Amniotic stem cell (primary cell): Measurements from ENCODE around the gene WNT9A.
A peak's percentile ranks its signal among the peaks of the same experiment; 100 is the strongest.
"Not testable (repeated sequence)": the region's sequence is repeated elsewhere in the genome, so short reads cannot be mapped to it uniquely, and the experiment has no call there.

Experiments used
- DNase-seq: peaks from one replicate; lab custom pipeline; 2025; lab: John Stamatoyannopoulos, UW

Gene WNT9A, protein sequence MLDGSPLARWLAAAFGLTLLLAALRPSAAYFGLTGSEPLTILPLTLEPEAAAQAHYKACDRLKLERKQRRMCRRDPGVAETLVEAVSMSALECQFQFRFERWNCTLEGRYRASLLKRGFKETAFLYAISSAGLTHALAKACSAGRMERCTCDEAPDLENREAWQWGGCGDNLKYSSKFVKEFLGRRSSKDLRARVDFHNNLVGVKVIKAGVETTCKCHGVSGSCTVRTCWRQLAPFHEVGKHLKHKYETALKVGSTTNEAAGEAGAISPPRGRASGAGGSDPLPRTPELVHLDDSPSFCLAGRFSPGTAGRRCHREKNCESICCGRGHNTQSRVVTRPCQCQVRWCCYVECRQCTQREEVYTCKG

DNA sequence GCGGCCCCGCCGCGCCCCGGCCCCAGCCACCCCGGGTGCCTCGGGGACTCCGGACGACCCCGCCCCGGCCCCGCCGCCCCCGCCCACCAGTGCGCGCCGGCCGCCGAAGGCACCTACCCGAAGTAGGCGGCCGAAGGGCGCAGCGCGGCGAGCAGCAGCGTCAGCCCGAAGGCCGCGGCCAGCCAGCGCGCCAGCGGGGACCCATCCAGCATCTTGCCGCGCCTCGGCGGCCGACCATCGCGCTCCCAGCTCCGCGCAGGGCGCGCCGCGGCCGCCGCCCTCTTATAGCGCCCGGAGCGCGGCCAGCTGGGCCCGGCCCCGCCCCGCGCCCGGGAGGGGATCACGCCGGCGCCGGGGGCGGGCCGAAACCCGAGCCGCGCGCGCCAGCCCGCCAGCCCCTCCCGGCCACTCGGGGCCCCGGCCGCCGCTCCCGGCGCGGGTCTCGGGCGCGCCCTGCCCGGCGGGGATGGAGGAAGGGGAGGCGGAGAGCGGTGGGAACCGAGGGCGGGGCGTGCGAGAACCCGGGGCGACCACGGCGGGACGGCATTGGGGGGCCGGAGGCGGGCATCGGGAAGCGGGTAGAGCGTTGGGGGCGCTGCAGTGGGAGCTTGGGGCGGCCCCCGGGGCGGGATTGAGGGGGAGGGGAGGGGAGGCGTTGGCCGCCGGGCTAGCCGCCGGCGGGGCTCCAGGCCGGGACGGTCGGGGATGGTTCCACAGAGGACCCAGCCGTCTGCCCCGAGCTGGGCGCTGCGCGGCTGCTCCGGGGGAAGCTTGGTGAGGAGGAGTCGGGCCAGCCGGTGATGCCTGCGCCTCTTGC, at the start of gene WNT9A:
TSS of gene WNT9A (minus strand) at position 257 of the 817 bp plus-strand sequence. CDS start at position 212, 45 bp downstream.
- peak; percentile 20 for DNase-seq

DNA sequence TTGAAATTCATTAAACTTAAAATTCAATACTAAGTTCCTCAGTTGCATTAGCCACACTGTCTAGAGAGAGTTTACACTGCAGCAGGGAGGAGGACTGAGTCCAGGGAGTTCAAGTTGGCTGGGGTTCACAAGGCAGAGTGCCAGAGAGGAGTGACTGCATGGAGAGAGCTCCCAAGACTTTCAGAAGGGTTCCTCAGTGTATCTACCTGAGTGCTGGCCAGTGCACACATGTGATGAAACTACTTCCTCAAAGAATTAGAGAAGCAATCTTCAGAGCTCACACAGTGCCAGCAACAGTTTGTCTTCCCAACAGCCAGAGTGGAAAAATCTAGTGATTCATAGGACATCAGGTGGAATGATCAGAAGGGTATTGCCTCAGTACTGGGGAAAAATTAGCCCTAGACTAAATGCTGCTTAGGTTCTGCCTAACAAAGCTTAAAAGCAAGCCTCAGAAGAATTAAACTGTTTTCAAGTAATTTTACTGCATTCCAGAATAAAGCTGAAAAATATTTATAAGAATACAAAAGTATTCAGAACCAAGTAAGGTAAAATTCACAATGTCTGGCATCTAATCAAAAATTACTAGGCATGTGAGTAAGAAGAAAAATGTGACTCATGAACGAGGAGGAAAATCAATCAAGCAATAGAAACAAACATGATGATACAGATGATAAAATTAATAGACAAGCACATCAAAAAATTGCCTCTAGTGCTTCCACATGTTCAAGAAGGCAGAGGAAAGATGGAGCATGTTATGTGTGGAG, 48.6 kb upstream of the WNT9A start:
- no peak for DNase-seq

DNA sequence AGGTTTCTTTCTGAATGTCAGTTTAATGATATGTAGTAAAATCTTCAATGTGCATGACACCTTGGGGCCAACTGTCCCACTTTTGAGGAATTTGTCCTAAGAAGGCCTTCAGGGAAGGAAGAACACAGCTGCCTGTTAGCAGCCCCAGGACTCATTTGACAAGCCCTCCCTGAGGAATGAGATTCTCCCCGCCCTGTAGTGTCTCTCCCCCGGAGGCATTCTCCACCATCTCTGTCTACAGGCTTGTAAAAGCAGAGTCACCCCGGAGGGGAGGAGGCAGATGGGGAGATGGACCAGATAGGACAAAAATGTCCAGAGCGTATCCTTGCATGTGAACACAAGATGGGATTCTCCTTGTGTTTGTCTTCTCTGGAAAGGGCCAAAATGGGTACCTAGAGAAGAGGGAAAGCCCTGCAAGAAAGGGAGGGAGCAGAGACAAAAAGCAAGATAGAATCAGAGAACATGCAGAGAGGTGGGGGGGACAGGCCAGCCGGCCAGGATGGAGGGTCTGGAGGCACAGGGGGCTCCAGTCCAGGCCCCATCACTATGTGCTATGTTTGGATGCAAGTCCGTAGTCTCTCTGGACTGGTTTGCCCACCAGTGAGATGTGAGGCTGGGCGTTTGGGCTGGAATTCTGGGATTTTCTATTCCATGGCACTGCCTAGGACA, 47.0 kb upstream of the WNT9A start:
- no peak for DNase-seq

DNA sequence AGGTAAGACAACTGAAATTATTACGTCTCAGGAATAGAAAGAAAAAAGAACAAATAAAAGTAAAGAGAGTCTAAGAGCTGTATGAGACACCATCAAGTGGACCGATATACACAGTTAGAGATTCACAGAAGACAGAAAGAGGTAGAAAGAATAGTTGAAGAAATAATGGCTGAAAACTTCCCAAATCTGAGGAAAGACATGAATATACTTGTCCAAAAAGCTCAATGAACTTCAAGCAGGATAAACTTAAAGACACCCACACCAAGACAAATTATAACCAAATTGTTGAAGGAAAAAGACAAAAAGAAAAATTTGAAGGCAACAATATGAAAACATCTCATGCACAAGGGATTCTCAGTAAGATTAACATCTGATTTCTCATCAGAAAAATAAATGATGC, 39.4 kb upstream of the WNT9A start:
- DNase-seq = no peak

DNA sequence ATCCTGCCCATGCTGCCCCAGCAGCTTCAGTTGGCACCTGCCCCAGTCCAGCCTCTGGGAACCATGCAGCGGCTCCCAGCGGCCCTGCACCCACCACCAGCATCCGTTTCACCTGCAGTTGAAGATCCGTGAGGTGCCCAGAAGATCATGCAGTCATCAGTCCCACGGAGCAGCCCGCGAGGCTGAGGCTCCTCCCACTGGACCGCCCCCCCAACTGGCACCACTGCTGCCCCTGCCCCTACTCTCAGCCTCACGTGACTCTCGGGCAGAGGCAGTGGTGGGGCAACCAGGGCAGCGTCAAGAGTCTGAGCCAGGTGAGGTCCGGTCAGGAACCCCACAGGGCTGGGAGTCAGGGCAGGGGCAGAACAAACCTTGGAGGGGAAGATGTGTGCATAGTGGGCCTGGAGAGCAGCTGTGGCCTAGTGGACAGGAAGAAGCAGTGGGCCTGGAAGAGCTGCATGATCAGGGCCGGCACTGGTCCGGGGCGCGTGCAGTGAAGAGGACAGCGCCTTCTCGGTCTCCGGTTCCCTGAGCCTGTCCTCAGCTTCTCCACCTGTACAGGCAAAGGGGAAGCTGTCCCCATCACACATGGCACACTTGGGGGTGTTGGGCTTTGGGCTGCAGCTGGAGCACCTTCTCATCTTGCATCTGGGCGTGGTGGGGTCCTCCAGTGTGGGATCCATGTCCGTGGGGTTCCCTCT, 28.0 kb upstream of the WNT9A start:
- not testable (repeated sequence) for DNase-seq

DNA sequence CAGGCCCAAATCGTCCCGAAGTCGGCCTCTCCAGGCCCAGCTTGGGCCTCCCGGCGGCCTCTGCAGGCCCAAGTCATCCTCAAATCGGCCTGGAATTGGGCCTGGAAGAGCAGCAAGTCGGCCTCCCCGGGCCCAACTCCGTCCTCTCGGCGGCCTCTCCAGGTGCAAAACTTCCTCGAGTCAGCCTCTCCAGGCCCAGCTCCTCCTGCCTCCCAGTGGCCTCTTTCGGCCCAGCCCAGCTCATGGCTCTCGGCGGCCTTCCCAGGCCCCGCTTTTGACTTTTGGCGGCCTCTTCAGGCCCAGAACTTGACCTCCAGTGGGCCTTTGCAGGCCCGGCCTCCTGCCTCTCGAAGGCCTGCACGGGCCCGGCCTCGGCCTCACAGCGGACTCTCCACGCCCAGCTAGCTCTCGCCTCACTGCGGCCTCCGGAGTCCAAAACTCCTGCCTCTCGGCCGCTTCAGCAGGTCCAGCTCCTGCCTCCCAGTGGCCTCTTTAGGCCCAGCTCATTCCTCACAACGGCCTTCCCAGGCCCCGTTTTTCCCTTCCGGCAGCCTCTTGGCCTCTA, 26.1 kb upstream of the WNT9A start:
- not testable (repeated sequence) for DNase-seq

DNA sequence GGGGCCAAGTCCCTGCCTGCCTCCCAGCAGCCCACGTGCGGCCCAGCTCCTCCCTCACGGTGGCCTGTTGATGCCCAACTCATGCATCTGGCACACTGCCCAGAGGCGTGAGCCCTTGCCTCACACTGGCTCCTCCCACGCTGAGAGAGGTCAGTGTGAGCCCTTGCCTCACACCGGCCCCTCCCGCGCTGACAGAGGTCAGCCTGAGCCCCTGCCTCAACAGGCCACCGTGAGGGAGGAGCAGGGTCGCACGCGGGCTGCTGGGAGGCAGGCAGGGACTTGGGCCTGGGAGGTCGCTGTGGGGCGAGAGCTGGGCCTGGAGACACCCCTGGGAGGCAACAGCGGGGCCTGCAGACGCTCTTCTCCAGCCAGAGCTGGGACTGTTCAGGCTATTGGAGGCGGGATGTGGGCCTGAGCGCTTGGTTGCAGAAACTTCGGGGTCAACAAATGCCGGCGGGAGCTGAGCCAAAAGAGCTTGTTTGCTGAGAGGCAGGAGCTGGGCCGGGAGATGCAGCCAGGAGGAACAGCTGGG, 25.2 kb upstream of the WNT9A start:
- DNase-seq = not testable (repeated sequence)

DNA sequence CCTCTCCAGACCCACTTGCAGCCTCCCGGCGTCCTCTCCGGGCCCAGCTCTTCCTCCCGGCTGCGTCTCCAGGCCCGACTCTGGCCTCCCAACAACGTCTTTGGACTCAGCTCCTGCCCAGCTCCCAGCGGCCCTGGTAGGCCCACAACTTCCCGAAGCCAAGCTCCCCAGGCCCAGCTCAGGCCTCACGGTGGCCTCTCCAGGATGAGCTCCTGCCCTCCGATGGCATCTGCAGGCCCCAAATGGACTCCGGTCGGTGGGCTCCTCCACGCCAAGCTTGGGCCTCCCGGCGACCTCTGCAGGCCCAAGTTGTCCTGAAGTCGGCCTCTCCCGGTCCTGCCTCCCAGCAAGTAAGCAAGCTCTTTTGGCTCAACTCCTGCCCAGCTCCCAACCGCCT, 24.5 kb upstream of the WNT9A start:
- DNase-seq = not testable (repeated sequence)

DNA sequence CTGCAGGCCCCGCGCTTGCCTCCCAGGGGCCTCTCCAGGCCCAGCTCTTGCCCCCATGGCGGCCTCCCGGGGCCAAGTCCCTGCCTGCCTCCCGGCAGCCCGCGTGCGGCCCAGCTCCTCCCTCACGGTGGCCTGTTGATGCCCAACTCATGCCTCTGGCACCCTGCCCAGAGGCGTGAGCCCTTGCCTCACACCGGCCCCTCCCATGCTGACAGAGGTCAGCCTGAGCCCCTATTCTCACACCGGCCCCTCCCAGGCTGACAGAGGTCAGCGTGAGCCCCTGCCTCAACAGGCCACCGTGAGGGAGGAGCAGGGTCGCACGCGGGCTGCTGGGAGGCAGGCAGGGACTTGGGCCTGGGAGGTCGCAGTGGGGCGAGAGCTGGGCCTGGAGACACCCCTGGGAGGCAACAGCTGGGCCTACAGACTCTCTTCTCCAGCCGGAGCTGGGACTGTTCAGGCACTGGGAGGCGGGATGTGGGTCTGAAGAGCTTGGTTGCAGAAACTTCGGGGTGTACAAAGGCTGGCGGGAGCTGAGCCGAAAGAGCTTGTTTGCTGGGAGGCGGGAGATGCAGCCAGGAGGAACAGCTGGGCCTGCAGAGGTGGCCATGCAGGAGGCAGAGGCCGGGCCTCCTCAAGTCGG, 24.0 kb upstream of the WNT9A start:
- DNase-seq = not testable (repeated sequence)

DNA sequence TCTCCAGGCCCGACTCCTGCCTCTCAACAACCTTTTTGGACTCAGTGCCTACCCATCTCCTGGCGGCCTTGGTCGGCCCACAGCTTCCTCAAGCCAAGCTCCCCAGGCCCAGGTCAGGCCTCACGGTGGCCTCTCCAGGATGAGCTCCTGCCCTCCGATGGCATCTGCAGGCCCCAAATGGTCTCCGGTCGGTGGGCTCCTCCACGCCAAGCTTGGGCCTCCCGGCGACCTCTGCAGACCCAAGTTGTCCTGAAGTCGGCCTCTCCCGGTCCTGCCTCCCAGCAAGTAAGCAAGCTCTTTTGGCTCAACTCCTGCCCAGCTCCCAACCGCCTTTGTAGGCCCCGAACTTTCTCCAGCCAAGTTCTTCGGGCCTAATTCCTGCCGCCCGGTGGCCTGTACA, 23.5 kb upstream of the WNT9A start:
- DNase-seq = not testable (repeated sequence)

DNA sequence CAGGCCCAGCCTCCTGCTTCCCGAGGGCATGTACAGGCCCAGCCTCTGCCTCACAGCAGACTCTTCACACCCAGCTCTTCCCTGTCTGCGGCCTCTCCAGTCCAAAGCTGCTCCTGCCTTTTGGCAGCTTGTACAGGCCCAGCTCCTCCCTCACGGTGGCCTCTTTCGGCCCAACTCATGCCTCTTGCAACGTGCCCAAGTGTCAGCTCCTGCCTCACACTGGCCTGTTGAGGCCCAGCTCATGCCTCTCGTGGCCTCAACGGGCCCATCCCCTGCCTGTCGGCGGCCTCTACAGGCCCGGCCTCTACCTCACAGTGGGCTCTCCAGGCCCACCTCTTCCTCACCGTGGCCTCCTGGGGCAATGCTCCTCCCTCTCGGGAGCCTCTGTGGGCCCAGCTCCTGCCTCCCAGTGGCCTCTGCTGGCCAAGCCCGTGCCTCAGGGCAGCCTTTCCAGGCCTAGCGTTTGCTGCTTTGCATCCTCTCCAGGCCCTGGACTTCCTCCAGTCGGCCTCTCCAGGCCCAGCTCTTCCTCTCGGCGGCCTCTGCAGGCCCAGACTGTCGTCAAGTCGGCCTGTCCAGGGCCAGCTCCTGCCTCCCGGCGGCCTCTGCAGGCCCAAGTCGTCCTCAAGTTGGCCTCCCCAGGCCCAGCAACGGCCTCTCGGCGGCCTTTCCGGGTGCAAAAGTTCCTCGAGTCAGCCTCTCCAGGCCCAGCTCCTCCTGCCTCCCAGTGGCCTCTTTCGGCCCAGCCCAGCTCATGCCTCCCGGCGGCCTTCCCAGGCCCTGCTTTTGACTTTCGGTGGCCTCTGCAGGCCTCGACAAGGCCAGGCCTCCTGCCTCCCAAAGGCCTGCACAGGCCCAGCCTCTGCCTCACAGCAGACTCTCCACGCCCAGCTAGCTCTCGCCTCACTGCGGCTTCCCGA, 22.6 kb upstream of the WNT9A start:
- not testable (repeated sequence) for DNase-seq

DNA sequence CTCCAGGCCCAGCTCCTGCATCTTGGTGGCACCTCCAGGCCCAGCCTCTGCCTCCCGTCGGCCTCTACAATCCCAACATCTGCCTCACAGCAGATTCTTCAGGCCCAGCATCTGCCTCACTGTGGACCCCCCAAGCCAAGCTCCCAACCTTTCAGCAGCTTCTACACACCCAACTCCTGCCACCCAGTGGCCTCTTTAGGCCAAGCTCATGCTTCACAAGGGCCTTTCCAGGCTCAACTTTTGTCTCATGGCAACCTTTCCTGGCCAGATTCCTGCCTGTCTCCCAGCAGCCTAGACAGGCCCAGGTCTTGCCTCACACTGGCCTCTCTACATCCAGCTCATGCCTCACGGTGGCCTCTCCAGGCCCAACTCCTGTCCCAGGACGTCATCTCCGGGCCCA, 20.1 kb upstream of the WNT9A start:
- DNase-seq = not testable (repeated sequence)

DNA sequence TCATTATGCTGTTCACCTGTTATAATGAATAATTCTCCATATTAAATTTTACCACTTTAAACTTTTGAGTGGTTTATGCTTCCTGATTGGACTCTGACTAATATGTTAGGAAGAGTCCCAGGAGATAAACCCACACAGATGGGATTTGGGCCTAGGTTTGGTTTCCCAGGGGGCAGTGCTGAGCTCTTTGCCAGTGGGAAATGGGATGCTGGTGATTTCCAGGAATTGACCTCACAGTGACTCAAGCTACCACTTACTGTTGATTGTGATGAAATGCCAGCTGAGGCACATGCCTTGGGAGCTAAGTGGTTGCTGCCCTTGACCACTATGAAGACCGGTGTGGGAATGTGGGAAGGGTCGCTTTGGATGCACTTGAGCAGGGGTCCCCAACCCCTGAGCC, 19.0 kb upstream of the WNT9A start:
- DNase-seq = not testable (repeated sequence)

DNA sequence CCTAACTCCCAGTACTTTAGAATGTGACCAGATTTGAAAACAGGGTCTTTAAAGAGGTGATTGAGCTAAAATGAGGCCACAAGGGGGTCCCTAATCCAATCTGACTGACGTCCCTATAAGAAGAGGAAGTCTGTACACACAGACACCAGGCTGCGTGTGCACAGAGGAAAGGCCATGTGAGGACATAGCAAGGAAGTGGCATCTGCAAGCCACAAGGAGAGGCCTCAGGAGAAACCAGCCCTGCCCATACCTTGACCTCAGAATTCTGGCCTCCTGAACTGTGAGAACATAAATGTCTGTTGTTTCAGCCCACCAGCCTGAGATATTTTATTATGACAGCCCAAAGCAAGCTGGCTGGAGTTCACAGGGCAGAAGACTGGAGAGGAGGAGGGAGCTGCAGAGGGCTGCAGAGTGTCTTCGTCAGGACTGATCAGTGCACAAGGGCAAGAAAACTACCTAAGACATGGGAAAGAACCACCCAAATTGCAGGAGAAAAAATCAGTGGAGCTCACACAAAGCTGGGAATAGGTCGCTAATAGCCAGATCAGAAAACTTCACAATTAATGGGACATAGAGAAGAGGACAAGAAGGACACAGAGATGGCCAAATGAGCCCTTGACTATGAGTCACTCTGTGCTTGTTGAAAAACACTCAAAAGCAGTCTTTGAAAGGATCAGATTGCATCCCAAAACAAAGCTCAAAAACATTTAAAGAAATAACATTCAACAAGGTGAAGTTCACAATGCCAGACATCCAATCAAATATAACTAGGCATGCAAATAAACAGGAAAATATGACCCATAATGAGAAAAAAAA, 14.1 kb upstream of the WNT9A start:
- no peak for DNase-seq

DNA sequence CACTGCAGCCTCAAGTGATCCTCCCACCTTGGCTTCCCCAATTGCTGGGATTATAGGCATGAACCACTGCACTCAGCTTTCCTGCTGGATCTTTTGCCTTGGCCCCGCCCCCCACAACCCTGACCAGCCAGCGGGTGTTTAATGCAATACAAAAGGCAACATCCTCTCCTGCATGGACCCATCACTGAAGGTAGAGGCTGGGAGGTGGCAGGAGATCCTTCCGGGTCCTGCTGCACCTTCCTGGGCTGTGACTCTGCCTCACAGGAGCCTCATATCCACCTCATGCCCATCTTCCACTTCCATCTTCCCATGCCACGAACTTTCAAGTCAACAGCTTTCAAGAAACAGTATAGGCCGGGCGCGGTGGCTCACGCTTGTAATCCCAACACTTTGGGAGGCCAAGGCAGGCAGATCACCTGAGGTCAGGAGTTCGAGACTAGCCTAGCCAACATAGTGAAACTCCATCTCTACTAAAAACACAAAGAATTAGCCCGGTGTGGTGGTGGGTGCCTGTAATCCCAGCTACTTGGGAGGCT, 11.7 kb upstream of the WNT9A start:
- DNase-seq = no peak

DNA sequence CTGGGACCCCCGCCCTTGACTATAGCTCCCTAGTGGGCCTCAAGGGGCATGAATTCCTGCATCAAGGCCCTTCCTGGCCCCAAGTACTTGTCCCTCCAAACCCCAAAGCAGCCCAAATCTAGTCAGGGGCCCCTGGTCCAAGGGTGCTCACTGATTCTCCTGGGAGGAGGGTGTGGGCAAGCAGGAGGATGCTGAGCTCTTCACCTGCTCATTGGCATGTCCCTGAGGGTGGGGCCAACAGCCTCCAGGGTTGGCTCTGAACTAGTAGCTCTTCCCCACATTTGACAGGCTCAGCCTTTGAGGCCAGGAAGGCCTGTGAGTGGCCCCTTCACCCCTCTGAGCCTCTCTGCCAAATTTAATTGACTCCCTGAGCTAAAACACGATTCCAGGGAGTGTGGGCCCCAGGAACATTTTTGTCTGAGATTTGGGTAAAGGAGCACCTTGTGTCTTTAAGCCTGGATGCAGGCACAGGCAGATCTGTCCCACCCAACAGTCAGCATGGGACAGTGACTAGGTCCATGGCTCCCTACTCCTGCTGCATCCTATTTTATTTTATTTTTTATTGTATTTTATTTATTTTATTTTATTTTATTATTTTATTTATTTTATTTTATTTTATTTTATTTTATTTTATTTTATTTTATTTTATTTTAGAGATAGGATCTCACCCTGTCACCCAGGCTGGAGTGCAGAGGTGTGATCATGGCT, 11.0 kb upstream of the WNT9A start:
- DNase-seq = no peak

DNA sequence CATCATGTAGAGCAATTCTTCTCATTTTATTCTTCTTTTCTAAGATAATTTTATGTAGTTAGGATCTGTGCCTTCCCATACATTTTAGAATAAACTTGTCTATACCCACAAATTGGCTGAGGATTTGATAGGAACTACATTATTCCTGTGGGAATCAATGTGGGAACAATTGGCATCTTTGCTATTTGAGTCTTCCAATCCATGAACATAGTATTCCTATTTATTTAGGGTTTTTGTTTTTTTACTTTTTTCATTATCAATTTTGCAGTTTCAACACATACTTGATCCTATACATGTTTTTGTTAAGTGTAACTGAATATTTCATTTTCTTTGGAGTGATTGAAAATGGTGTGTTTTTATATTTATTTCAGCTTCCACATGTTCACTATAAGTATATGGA, 8.1 kb upstream of the WNT9A start:
- DNase-seq = no peak
